Transverse colon (tissue), 4 donors: ENCODE data around the gene HS3ST5.

Experiments
- CTCF ChIP-seq, 5 experiments: fragments of 200-600 bp in 3 of 5; fragments of 450-650 bp in 2 of 5; sonication (generic) in 3 of 5; IDR thresholded peaks; 1 replicate in 2 of 5; 2 replicates in 3 of 5; pipeline ENCODE4 v1.5.1; 2016 to 2017; ENCODE audit warnings: antibody characterized with exemption in 5 of 5, inconsistent platforms in 3 of 5, mild to moderate bottlenecking in 2 of 5, moderate library complexity in 1 of 5
- EP300 ChIP-seq: sonication (generic); formaldehyde crosslinking; IDR thresholded peaks from one replicate; pipeline ENCODE4 v1.6.1; 2017; ENCODE audit warnings: antibody characterized with exemption, low read depth
- POLR2A ChIP-seq: fragments of 450-650 bp; IDR thresholded peaks from one replicate; pipeline ENCODE4 v1.6.1; 2016; ENCODE audit warnings: antibody characterized with exemption, mild to moderate bottlenecking, moderate library complexity
- POLR2AphosphoS5 ChIP-seq, 3 donors: sonication (generic); formaldehyde crosslinking; IDR thresholded peaks; one replicate each; pipeline ENCODE4 v1.6.1; 2016; ENCODE audit warnings: antibody characterized with exemption in 3 of 3

DNA sequence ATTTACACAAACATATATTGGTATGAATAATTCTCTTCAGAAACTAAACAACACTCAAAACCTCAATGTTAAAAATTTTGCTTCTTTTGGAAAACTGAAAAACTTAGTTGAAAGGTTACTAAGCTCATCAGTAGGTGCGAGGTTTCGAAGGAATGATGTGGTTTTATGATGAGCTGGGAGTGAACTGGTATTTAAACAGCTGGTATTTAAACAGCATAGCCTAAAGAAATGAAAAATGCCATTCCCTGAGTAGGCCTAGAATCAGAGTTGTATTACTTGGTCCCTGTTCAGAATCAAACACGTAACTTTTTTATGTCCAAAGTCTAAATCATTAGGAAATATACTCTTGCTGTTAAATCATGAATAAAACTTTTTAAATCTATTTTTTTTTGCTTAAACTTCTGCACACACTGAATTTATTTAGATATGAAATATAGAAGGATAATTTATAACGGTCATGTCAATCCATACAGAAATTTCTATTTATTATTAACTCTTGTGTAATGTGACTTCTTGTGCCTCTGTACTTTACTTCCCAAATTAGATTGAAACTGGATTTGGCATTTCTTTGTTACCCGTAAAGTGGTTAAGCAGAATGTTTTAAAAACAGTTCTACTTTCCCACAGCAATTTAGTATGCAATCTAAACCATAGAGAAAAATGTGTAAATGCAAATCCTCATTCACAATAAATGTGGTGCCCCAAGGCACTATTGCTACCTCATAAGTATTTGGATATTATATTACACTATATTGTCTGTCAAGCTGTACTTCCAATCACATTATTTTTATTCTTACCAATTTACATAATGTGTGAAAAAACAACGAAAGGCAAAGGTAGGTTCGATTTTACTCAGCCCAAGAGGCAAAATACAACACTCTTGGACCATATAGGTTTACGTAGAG lies 124.1 kb downstream of the HS3ST5 start:
- no peak for TF ChIP-seq EP300
- TF ChIP-seq POLR2A = no peak
- TF ChIP-seq CTCF (IDR thresholded peaks at IDR 0.05) = no peak
- TF ChIP-seq POLR2AphosphoS5 (IDR thresholded peaks at IDR 0.05) = no peak
